COLO668 (cell line): ENCODE data around the gene IQSEC1.

Experiments
- DNase-seq: peaks from one replicate; lab custom pipeline; 2025; ENCODE audit not compliant: unreplicated experiment; lab: John Stamatoyannopoulos, UW

The IQSEC1 gene

DNA sequence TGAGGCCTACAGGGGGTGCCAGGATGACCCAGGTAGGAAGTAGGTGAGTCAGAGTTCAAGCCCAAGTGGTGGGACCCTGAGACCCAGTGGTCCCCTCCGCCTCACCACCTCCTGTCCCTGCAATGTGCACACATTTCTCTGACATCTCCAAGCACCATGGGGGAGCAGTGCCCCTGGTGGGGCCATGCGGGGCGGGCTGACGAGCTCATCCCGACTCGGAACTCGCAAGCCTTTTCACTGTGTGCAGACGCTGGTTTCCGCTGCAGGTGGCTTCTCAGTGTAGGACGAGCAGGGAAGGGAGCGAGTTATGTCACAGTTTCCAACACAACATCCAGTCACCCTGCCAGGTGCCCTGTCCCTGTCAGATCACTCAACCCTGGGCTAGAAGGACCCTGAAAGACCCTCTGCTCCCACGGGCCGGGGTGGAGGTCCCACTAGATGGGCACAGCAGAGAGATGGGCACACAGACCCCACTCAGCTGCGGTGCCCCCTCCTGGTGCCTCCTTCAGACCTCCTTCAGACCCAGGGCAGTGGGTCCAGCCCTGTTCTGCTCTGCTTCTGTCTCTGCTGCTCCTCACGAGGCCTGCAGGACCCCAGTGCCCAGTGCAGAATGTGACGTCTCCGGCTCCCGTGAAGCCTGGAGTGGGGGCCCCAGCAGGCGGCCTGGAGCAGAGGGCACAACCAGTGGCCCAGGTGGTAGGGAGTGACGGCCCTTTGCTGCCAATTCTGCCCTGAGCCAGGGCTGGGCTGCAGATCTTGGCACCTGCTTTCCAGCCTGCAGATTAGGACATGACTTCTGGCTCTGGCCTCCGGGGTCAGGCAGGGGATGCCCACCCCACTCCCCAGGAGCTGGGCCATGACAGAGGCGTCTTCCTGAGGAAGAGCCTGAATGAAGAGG is 129.9 kb downstream of the IQSEC1 start:
- no peak for DNase-seq

DNA sequence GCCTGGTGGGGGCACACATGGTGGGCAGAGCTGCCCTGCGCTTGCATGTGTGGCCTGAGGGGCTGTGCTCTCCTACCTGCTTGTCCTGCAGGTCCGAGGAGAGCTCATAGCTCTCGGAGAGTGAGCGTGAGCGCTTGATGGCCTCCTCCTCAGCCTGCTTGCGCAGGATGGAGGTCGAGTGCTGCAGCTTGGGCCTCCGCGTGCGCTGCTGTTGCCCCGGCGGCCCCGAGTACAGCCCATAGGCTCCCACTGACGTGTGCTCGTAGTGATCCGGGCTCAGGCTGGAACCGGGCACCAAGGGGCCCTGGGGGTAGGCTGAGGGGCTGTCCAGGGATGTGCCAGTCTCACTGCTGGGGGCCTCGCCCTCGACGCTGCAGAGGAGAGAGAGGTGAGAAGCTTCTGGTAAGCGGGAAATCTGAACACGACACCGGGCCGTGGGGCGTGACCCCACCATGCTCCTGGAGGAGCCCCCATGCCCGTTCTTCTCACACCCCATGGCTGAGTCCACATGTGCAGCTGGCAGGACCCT is 131.7 kb downstream of the IQSEC1 start:
- DNase-seq, result no peak

- no peak for DNase-seq
Measured at GRCh38 chr3:12940854-12941253, 132.4 kb downstream of the IQSEC1 start.

GRCh38 chr3:12939137-12939536 is 134.1 kb downstream of the IQSEC1 start:
- DNase-seq, result no peak

- DNase-seq, result no peak
Measured at GRCh38 chr3:12938258-12938711, 134.9 kb downstream of the IQSEC1 start.

DNA sequence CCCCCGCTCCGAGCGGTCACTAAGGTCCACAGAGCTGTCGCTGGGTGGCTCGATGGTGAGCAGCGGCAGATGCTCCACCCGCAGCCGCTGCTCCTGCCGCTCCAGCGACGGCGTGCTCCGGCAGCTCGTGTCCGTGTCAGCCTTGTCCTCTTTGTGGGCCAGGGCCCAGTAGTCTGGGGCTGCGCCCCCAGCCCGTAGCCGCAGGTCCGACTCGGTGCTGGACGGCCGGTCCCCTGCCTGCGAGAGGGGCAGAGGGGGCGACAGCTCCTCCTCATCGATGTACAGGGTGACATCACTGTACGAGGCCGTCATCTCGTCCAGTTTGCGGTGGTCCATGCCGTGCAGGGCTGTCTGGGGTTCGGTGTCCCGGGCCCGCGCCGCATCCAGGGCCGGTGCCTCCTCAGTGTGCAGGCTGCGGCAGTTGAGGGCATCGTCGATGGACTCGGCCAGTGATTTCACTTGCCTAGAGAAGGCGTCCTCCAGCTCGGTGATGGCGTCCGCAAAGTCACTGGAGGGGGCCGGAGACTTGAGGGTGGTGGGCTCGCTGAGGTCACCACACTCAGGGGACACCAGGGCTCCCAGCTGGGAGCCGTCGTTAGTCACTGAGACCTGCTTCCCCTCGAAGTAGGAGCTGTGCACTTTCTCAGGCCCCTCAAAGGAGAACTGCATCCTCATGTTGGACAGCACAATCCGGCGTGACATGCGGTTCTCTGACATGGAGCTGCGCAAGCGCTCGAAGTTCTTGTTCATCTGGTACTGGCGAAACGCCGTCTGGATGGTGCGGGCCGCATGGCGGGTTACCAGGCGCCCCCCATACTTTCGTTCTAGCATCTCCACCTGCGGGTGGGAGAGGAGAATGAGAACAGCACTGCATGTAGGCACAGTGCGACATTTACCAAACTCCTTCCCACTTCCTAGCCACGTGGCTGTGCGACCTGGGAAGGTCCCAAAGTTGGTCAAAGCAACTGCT is 137.1 kb downstream of the IQSEC1 start:
- no peak for DNase-seq

DNA sequence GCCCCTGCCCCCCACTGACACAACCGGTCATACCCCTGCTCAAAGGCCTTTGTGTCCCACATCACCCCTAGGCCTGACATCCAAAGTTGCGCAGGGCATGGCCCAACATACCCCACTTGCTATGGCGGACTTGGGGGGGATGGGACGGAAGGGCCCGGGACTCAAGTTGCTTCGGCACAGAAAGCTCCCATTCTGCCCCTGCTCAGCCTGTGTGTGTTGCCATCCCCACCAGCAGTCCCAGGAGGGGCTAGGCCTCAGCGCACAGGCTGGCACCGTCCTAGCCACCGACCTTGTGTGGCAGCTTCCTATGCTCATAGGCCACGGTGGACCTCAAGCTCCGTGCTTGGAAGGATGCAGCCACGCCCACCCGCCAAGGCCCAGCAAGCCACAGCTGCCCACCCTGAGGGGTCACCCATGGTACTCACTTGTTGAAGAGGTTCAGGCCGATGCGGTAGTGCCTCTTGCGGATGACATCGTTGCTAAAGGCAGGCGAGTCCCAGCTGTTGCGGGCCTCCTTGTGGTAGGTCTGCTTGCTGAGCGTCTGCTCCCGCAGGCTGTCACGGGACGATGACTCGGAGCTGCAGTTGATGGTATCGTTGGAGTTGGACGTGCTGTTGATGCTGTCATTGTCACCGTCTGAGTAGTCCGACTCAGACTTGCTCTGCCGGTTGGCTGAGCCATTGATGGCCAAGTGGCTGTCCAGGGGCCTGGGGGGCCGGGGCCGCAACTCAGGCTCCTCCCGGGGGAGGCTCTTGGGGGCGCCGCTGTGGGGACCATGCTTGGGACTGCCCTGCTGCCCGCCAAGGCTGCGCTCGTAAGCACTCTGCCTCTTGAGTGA is 138.0 kb downstream of the IQSEC1 start:
- DNase-seq, result no peak

GRCh38 chr3:12934431-12934830 is 138.8 kb downstream of the IQSEC1 start:
- no peak for DNase-seq

GRCh38 chr3:12933901-12934300 is 139.3 kb downstream of the IQSEC1 start:
- DNase-seq, result no peak

GRCh38 chr3:12932754-12933153 is 140.5 kb downstream of the IQSEC1 start:
- no peak for DNase-seq

- no peak for DNase-seq
Measured at GRCh38 chr3:12932347-12932746, 140.9 kb downstream of the IQSEC1 start.

- DNase-seq, result no peak
Measured at GRCh38 chr3:12931273-12931905, 141.8 kb downstream of the IQSEC1 start.

- no peak for DNase-seq
Measured at GRCh38 chr3:12929801-12930200, 143.4 kb downstream of the IQSEC1 start.

- no peak for DNase-seq
Measured at GRCh38 chr3:12926660-12927059, 146.6 kb downstream of the IQSEC1 start.

DNA sequence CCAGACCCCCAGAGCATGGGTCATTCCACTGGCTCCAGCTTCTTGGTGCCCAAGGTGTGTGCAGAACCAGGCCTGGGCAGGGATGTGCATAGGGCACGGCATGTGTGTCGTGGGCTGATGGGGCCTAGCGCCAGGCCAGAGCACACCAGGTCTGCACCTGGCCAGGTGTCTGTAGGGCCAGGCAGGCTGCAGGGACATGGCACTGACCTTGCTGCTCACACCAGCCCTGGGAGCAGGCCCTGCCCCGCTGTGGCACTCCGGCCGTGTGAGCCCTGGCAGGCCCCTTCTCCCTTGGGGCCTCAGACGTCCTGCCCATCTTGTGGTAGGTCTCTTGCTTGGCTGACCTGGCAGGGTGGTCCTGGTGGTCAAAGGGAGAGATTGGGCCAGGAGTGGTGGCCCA is 147.6 kb downstream of the IQSEC1 start:
- DNase-seq, result no peak

DNA sequence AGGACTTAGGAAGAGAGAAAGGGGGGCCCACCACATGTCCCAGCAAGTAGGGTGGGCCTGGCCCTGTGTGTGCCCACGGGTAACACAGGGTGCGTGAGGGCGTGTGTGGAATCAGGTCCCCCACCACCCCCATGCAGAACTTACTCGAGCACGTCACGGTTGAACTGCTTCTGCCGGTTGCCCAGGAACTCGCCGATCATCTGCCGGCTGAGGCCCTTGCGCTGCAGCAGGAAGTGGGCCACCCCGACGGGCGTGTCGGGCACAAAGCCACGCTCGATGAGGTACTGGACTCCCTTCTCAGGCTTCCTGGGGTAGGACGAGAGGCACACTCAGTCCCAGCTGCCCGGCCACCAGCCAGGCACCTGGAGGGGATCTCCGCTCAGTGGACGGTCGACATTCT is 148.8 kb downstream of the IQSEC1 start:
- no peak for DNase-seq

GRCh38 chr3:12922881-12923431 is 150.3 kb downstream of the IQSEC1 start:
- DNase-seq, result no peak

DNA sequence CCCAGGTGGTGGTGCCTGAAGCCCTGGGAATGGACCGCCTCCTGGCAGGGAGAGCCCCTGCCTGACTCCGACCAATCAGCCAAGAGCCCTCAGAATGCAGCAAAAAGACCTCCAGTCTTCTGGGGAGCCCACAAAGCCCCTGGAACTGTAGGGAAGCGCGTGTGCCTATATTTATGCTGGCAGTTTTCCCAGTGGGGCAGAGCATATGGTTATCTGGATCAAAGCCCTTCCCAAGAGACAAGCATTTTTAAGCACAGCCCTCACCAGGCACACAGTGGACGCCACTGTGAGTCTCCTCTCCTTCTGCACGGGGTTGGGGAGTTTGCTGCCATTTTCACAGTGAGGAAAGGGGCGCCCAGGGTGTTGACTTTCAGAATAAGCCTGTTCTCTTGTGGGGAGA is 150.9 kb downstream of the IQSEC1 start:
- DNase-seq, result no peak

- no peak for DNase-seq
Measured at GRCh38 chr3:12921736-12922135, 151.5 kb downstream of the IQSEC1 start.

GRCh38 chr3:12920967-12921366 is 152.3 kb downstream of the IQSEC1 start:
- no peak for DNase-seq
